ENCODE data around the gene PCSK4. TPM values are rescaled to one million over a fixed set of nuclear protein-coding genes. Genes with fewer than 3 reads are reported as not detected.
A peak's percentile ranks its signal among the peaks of the same experiment; 100 is the strongest.

The PCSK4 gene
- total RNA-seq, 1 experiment from 2014 or later, result 18.6 TPM

DNA sequence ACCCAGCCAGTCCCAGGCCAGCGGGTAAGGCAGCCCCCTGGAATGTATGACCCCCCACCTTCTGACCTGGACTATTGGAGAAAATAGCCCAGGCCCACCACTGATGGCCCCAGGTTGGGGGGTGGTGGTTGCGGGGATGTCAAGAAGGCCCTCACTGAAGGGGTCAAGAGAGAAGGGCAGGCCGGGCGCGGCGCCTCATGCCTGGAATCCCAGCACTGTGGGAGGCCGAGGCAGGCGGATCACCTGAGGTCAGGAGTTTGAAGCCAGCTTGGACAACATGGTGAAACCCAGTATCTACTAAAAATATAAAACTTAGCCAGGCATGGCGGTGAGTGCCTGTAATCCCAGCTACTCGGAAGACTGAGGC is 24.1 kb upstream of the PCSK4 start:
- no peaks in the 10 kb centered on the region; the same call in 1 of the 2 replicates for H3K4me1 ChIP-seq (replicated peaks; ENCODE audit: insufficient read depth)
- H3K27ac ChIP-seq, result no peak overlapping the region
- H3F3A ChIP-seq (ENCODE audit: insufficient read depth, low read depth), result no peaks in the 10 kb centered on the region
- TF ChIP-seq, protein P1, sequence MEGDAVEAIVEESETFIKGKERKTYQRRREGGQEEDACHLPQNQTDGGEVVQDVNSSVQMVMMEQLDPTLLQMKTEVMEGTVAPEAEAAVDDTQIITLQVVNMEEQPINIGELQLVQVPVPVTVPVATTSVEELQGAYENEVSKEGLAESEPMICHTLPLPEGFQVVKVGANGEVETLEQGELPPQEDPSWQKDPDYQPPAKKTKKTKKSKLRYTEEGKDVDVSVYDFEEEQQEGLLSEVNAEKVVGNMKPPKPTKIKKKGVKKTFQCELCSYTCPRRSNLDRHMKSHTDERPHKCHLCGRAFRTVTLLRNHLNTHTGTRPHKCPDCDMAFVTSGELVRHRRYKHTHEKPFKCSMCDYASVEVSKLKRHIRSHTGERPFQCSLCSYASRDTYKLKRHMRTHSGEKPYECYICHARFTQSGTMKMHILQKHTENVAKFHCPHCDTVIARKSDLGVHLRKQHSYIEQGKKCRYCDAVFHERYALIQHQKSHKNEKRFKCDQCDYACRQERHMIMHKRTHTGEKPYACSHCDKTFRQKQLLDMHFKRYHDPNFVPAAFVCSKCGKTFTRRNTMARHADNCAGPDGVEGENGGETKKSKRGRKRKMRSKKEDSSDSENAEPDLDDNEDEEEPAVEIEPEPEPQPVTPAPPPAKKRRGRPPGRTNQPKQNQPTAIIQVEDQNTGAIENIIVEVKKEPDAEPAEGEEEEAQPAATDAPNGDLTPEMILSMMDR (conservative IDR thresholded peaks at IDR 0.05), result no peak
- TF ChIP-seq EZH2 (IDR thresholded peaks at IDR 0.05; ENCODE audit: low read depth), result no peak
- CTCF ChIA-PET, result interaction anchor here (0.6 to 0.7 kb wide), 2 partner anchors 14 to 157 kb away, joined by 5 to 16 read pairs; no protein-coding TSS in a partner anchor
- DNase-seq, result no peak
- no peaks in the 10 kb centered on the region for H3K9me2 ChIP-seq (ENCODE audit: insufficient read depth)
- H3K27me3 ChIP-seq (ENCODE audit: insufficient read depth, low read depth), result no peaks in the 10 kb centered on the region
- no peaks in the 10 kb centered on the region for H4K20me1 ChIP-seq (ENCODE audit: insufficient read depth)
- H3K36me3 ChIP-seq (ENCODE audit: low read depth), result no peaks in the 10 kb centered on the region
- intact Hi-C loops (cut with micrococcal nuclease; ENCODE audit: unreplicated experiment), result no loop called here
- no TSS peak for BruUV-seq (replicated peaks)
- H3K4me2 ChIP-seq, result no peak overlapping the region
- no peaks in the 10 kb centered on the region for H3K9me3 ChIP-seq (ENCODE audit: insufficient read depth, low read depth)
- no peak overlapping the region for H3K4me3 ChIP-seq
- POLR2A ChIA-PET (ENCODE audit: unreplicated experiment), result no interaction called here
- no peaks in the 10 kb centered on the region for H3K79me2 ChIP-seq (ENCODE audit: low read depth)
- no peak overlapping the region for H2AFZ ChIP-seq

- BruUV-seq (replicated peaks), result TSS peak; percentile 65
- Histone ChIP-seq H3K4me2 (peak overlapping the region; percentile 68), H3K9me3 (ENCODE audit: insufficient read depth, low read depth) (no peaks in the 10 kb centered on the region), H2AFZ (no peak overlapping the region), H3K27ac (no peak overlapping the region), H3K9me2 (ENCODE audit: insufficient read depth) (no peaks in the 10 kb centered on the region), H3K4me3 (peak overlapping the region; percentile 69), H3K4me1 (replicated peaks; ENCODE audit: insufficient read depth) (no peaks in the 10 kb centered on the region; the same call in 1 of the 2 replicates), H3K79me2 (ENCODE audit: low read depth) (no peaks in the 10 kb centered on the region), H4K20me1 (ENCODE audit: insufficient read depth) (no peaks in the 10 kb centered on the region), H3K36me3 (ENCODE audit: low read depth) (no peaks in the 10 kb centered on the region), H3F3A (ENCODE audit: insufficient read depth, low read depth) (peaks cover 4% of the 10 kb centered on the region), H3K27me3 (ENCODE audit: insufficient read depth, low read depth) (no peaks in the 10 kb centered on the region)
- TF ChIP-seq, protein P1 (conservative IDR thresholded peaks at IDR 0.05), result peak; percentile 75
- no peak for TF ChIP-seq EZH2 (IDR thresholded peaks at IDR 0.05; ENCODE audit: low read depth)
- DNase-seq, result peak in 1 of 2 experiments; percentile 62
- POLR2A ChIA-PET (ENCODE audit: unreplicated experiment), result interaction anchor here (0.5 kb wide), 1 partner anchor 1825 kb away, joined by 3 read pairs; no protein-coding TSS in a partner anchor
- CTCF ChIA-PET, result interaction anchor here (0.6 to 0.7 kb wide), 2 partner anchors 14 to 157 kb away, joined by 5 to 16 read pairs; no protein-coding TSS in a partner anchor
- intact Hi-C loops (cut with micrococcal nuclease; ENCODE audit: unreplicated experiment), result no loop called here
Observed at GRCh38 chr19:1513499-1514294, 23.5 kb upstream of the PCSK4 start.

DNA sequence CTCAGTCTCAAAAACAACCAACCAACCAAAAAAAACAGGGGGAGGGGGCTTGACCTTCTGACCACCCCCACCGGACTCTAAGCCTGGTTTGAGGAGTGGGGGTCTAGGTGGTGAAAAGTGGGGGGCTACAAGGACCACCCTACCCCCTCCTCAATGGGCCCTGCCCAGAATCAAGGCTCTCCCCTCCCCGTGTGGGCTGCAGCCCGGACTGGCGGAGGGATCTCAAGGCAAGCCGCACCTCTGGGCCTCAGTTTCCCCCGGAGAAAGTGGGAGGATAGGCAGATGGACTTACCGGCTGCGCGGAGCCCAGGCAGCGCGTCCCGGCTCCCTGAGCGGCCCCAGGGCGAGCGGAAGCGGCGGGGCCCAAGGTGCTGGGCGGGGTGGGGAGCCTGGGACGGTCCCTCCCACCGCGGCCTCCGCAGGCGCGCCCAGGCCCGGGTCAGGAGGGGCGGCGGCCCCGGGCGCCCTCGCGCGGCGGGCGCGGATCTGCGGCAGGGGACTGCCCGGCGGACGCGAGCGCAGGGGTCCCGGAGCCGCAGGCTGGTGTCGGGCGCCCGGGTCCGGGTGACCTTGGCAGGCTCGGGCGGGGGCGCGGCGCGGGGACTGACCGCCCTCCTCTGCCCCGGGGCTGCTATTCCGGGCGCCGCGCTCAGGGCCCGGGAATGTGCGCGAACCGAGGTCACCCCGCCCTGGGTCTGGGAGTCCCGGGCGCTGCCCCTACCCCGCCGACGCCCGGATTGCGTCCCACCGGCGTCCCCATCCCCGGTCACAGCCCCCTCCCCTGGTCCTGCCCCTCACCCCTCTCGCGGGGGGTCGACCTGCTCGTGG is 22.7 kb upstream of the PCSK4 start, which contains the start of gene ADAMTSL5:
ADAMTSL5 (minus strand) TSS at position 349 of the 828 bp plus-strand sequence. CDS start 2,076 bp downstream, outside the sequence.
- DNase-seq, result peak in 1 of 2 experiments; percentile 70
- TF ChIP-seq, protein P1 (conservative IDR thresholded peaks at IDR 0.05), result no peak
- no peak for TF ChIP-seq EZH2 (IDR thresholded peaks at IDR 0.05; ENCODE audit: low read depth)
- intact Hi-C loops (cut with micrococcal nuclease; ENCODE audit: unreplicated experiment), result no loop called here
- Histone ChIP-seq H3K27me3 (ENCODE audit: insufficient read depth, low read depth) (no peaks in the 10 kb centered on the region), H3K4me1 (replicated peaks; ENCODE audit: insufficient read depth) (no peaks in the 10 kb centered on the region; the same call in 1 of the 2 replicates), H3K79me2 (ENCODE audit: low read depth) (no peaks in the 10 kb centered on the region), H3K4me3 (peak within 1 kb of the TSS; percentile 69), H3F3A (ENCODE audit: insufficient read depth, low read depth) (peaks cover 8% of the 10 kb centered on the region), H3K27ac (no peak within 1 kb of the TSS), H3K4me2 (peak within 1 kb of the TSS; percentile 81), H2AFZ (0 out of 2 replicates have a peak within 1 kb of the TSS, but pooled peaks have one; percentile 58), H3K36me3 (ENCODE audit: low read depth) (no peaks in the 10 kb centered on the region), H3K9me2 (ENCODE audit: insufficient read depth) (no peaks in the 10 kb centered on the region), H4K20me1 (ENCODE audit: insufficient read depth) (no peaks in the 10 kb centered on the region), H3K9me3 (ENCODE audit: insufficient read depth, low read depth) (no peaks in the 10 kb centered on the region)
- BruUV-seq (replicated peaks), result no TSS peak
- ChIA-PET CTCF (no interaction called here), POLR2A (ENCODE audit: unreplicated experiment) (no interaction called here)
